ENCODE results near the gene KCNK10. TPM values are rescaled to one million over a fixed set of nuclear protein-coding genes. Genes with fewer than 3 reads are reported as not detected.

Gene KCNK10
- total RNA-seq, 1 experiment from 2014 or later = 0.96 TPM

- no peak overlapping the region for H3K27ac Mint-ChIP-seq
- TF ChIP-seq, protein P1, sequence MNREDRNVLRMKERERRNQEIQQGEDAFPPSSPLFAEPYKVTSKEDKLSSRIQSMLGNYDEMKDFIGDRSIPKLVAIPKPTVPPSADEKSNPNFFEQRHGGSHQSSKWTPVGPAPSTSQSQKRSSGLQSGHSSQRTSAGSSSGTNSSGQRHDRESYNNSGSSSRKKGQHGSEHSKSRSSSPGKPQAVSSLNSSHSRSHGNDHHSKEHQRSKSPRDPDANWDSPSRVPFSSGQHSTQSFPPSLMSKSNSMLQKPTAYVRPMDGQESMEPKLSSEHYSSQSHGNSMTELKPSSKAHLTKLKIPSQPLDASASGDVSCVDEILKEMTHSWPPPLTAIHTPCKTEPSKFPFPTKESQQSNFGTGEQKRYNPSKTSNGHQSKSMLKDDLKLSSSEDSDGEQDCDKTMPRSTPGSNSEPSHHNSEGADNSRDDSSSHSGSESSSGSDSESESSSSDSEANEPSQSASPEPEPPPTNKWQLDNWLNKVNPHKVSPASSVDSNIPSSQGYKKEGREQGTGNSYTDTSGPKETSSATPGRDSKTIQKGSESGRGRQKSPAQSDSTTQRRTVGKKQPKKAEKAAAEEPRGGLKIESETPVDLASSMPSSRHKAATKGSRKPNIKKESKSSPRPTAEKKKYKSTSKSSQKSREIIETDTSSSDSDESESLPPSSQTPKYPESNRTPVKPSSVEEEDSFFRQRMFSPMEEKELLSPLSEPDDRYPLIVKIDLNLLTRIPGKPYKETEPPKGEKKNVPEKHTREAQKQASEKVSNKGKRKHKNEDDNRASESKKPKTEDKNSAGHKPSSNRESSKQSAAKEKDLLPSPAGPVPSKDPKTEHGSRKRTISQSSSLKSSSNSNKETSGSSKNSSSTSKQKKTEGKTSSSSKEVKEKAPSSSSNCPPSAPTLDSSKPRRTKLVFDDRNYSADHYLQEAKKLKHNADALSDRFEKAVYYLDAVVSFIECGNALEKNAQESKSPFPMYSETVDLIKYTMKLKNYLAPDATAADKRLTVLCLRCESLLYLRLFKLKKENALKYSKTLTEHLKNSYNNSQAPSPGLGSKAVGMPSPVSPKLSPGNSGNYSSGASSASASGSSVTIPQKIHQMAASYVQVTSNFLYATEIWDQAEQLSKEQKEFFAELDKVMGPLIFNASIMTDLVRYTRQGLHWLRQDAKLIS (CRISPR knock-in tag; IDR thresholded peaks at IDR 0.05; ENCODE audit: borderline replicate concordance) = no peak
- TF ChIP-seq, protein P2, sequence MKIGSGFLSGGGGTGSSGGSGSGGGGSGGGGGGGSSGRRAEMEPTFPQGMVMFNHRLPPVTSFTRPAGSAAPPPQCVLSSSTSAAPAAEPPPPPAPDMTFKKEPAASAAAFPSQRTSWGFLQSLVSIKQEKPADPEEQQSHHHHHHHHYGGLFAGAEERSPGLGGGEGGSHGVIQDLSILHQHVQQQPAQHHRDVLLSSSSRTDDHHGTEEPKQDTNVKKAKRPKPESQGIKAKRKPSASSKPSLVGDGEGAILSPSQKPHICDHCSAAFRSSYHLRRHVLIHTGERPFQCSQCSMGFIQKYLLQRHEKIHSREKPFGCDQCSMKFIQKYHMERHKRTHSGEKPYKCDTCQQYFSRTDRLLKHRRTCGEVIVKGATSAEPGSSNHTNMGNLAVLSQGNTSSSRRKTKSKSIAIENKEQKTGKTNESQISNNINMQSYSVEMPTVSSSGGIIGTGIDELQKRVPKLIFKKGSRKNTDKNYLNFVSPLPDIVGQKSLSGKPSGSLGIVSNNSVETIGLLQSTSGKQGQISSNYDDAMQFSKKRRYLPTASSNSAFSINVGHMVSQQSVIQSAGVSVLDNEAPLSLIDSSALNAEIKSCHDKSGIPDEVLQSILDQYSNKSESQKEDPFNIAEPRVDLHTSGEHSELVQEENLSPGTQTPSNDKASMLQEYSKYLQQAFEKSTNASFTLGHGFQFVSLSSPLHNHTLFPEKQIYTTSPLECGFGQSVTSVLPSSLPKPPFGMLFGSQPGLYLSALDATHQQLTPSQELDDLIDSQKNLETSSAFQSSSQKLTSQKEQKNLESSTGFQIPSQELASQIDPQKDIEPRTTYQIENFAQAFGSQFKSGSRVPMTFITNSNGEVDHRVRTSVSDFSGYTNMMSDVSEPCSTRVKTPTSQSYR (CRISPR knock-in tag; IDR thresholded peaks at IDR 0.05) = no peak
- no peak for TF ChIP-seq EMX1 (CRISPR knock-in tag; IDR thresholded peaks at IDR 0.05)
- no peaks in the 10 kb centered on the region for H3K4me1 Mint-ChIP-seq
- H3K4me3 Mint-ChIP-seq = no peak overlapping the region
- DNase-seq (ENCODE audit: low spot score) (no peak), ATAC-seq (no peak)
- peaks cover 2% of the 10 kb centered on the region; the same call in 1 of the 2 replicates for H3K27me3 Mint-ChIP-seq (ENCODE audit: low read depth)
- H3K36me3 Mint-ChIP-seq = no peaks in the 10 kb centered on the region
- ChIA-PET CTCF (interaction anchor here (1.1 kb wide), 1 partner anchor 111 kb away, joined by 4 read pairs; no protein-coding TSS in a partner anchor), POLR2A (no interaction called here)
- H3K9me3 Mint-ChIP-seq = no peaks in the 10 kb centered on the region
Observed at GRCh38 chr14:88299865-88300530, 23.1 kb downstream of the KCNK10 start.

DNA sequence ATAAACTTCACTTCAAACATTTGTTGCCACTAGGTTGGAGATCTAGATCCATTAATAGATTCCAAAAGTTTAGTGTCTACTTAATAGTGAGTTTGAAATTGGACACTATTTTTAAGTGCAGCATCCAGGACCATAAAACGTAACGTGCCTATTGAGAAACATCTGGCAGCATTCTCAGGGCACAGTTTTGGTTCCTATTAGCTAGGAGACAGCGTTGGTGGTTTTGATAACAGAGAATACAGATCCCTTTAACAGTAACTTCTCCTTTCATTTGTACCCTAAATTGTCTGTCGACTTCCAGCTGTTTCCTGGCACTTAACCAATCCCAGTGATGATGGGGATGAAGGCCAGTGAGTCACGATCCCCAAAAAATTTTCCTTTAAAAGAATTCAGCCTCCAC lies 25.8 kb downstream of the KCNK10 start:
- no peak overlapping the region for H3K27ac Mint-ChIP-seq
- ChIA-PET POLR2A (no interaction called here), CTCF (no interaction called here)
- no peak overlapping the region for H3K4me3 Mint-ChIP-seq
- DNase-seq (ENCODE audit: low spot score) (no peak), ATAC-seq (no peak)
- no peaks in the 10 kb centered on the region for H3K4me1 Mint-ChIP-seq
- H3K9me3 Mint-ChIP-seq = no peaks in the 10 kb centered on the region
- no peaks in the 10 kb centered on the region for H3K36me3 Mint-ChIP-seq
- TF ChIP-seq USF1 (CRISPR knock-in tag; IDR thresholded peaks at IDR 0.05) (no peak), SMAD3 (CRISPR knock-in tag; IDR thresholded peaks at IDR 0.05; ENCODE audit: borderline replicate concordance) (no peak), ESRRA (CRISPR knock-in tag; IDR thresholded peaks at IDR 0.05; ENCODE audit: borderline replicate concordance) (no peak), ZNF121 (CRISPR knock-in tag; IDR thresholded peaks at IDR 0.05) (no peak), ARID4B (CRISPR knock-in tag; IDR thresholded peaks at IDR 0.05; ENCODE audit: borderline replicate concordance) (no peak), ZNF423 (CRISPR knock-in tag; IDR thresholded peaks at IDR 0.05) (no peak), ZNF263 (CRISPR knock-in tag; IDR thresholded peaks at IDR 0.05; ENCODE audit: low read depth) (no peak), RELA (CRISPR knock-in tag; IDR thresholded peaks at IDR 0.05; ENCODE audit: borderline replicate concordance) (no peak)
- TF ChIP-seq, protein P3, sequence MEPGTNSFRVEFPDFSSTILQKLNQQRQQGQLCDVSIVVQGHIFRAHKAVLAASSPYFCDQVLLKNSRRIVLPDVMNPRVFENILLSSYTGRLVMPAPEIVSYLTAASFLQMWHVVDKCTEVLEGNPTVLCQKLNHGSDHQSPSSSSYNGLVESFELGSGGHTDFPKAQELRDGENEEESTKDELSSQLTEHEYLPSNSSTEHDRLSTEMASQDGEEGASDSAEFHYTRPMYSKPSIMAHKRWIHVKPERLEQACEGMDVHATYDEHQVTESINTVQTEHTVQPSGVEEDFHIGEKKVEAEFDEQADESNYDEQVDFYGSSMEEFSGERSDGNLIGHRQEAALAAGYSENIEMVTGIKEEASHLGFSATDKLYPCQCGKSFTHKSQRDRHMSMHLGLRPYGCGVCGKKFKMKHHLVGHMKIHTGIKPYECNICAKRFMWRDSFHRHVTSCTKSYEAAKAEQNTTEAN (CRISPR knock-in tag; IDR thresholded peaks at IDR 0.05) = no peak
- TF ChIP-seq, protein P4, sequence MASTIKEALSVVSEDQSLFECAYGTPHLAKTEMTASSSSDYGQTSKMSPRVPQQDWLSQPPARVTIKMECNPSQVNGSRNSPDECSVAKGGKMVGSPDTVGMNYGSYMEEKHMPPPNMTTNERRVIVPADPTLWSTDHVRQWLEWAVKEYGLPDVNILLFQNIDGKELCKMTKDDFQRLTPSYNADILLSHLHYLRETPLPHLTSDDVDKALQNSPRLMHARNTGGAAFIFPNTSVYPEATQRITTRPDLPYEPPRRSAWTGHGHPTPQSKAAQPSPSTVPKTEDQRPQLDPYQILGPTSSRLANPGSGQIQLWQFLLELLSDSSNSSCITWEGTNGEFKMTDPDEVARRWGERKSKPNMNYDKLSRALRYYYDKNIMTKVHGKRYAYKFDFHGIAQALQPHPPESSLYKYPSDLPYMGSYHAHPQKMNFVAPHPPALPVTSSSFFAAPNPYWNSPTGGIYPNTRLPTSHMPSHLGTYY (CRISPR knock-in tag; IDR thresholded peaks at IDR 0.05) = no peak
- H3K27me3 Mint-ChIP-seq (ENCODE audit: low read depth) = peaks cover 2% of the 10 kb centered on the region; the same call in 1 of the 2 replicates
